NCI-H748 (cell line): ENCODE measurements around the gene CFHR2.
"Not testable (repeated sequence)": the region's sequence is repeated elsewhere in the genome, so short reads cannot be mapped to it uniquely, and the experiment has no call there.

Experiments
- DNase-seq: peaks from one replicate; lab custom pipeline; 2025; ENCODE audit not compliant: unreplicated experiment; lab: John Stamatoyannopoulos, UW

Gene CFHR2

DNA sequence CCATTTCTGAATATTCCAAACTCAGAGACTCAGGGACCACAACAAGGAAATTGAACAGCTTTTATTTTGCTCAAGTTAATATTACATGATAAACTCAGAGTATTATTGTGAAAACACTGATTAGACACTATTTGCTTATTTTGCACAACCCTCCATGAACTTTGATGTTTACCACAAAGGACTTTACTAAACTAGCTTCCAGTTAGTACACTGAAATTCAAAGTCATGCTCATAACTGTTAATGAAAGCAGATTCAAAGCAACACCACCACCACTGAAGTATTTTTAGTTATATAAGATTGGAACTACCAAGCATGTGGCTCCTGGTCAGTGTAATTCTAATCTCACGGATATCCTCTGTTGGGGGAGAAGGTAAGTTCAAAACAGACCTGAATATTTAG, at the start of gene CFHR2:
TSS of gene CFHR2 (plus strand) at position 171 of the 400 bp plus-strand sequence. CDS start at position 314, 143 bp downstream.
- DNase-seq: not testable (repeated sequence)

DNA sequence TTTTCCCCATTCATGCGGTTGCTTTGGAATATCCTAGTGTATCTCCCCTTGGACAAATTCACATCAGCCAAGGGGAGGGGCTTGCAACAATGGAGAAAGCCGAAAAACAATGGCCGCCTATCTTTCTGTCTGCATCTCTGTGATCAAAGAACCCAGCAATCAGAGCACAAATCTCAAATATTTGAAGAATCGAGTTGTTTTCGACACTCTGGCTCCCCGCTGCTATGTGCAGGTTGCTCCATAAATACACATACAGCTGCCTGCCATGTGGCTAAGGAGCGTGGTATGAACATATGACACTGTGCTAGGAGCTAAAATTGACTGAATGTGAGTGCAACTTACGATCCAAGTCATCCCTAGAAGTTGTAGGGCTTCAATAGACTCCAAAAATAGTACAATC, 47.2 kb upstream of the CFHR2 start:
- DNase-seq: peak; percentile 88

GRCh38 chr1:196897158-196897828, 46.2 kb upstream of the CFHR2 start:
- DNase-seq: peak; percentile 83

DNA sequence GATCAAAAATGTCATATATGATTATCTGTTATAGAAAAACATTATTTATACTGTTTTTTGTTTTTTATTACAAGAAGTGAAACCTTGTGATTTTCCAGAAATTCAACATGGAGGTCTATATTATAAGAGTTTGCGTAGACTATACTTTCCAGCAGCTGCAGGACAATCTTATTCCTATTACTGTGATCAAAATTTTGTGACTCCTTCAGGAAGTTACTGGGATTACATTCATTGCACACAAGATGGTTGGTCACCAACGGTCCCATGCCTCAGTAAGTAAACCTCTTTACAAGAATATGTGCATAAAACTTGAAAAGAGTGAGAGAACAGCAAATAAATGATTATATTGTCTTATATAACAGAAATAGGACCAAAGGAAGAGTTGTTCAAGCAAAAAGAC, 41.2 kb upstream of the CFHR2 start:
- DNase-seq: no peak

DNA sequence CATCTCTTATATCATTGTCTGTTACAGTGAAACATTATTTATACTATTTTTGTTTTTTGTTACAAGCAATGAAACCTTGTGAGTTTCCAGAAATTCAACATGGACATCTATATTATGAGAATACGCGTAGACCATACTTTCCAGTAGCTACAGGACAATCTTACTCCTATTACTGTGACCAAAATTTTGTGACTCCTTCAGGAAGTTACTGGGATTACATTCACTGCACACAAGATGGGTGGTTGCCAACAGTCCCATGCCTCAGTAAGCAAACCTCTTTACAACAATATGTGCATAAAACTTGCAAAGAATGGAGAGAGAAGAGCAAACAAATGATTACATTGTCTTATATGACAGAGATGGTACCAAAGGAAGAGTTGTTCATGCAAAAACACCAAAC, 33.3 kb upstream of the CFHR2 start:
- peak; percentile 15 for DNase-seq

GRCh38 chr1:196912283-196912682, 31.3 kb upstream of the CFHR2 start:
- not testable (repeated sequence) for DNase-seq

DNA sequence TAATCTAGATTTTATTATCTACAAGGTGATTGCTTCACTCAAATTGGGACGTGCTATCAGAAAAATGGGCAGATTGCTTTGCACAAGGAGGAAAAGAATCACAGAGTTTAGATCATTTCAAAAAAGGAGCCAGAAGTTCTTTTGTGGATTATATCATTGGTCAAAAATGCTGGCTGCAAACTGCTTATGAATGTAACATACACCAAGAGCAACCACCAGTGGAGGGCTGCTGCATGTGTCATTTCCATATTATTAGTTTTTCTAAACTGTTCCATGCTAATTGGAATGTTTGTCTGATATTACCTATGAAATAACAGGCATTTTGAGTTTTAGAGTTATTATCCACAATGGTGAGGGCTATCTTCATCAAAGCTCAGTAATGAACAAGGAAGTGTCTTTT, 16.7 kb upstream of the CFHR2 start:
- DNase-seq: not testable (repeated sequence)

DNA sequence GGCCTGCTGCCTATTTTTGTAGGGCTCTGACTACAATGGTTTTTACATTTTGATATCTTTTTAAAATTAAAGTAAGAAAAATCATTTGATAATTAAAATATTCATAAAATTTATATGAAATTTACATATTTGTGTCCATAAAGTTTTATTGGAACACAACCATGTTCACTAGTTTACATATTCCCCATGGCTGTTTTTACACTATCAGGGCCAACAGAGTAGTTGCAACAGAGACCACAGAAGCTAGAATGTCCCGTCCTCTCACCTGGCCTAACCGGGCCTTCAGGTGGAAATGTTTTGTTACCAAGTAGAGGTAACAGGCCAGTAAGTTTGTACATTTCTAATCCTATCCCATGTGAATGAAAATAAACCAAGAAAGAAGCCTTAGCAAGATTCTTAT, 10.7 kb upstream of the CFHR2 start:
- not testable (repeated sequence) for DNase-seq

DNA sequence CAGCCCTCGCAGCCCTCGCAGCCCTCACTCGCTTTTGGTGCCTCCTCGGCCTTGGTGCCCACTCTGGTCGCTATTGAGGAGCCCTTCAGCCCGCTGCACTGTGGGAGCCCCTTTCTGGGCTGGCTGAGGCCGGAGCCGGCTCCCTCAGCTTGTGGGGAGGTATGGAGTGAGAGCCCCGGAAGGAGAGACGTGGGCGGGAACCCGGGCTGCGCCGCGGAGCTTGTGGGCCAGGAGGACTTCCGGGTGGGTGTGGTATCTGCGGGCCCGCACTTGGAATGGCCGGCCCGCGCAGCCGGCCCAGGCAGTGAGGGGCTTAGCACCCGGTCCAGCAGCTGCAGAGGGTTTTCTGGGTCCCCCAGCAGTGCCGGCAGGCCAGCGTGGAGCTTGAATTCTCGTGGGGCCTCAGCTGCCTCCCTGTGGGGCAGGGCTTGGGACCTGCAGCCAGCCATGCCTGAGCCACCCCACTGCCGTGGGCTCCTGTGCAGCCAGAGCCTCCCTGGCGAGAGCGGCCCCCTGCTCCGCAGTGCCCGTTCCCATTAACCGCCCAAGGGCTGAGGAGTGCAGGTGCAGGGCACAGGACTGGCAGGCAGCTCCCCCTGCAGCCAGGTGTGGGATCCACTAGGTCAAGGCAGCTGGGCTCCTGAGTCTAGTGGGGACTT, 9.9 kb upstream of the CFHR2 start:
- DNase-seq: peak; percentile 3

- peak; percentile 61 for DNase-seq
These were observed 2.1 kb upstream of the CFHR2 start for GRCh38 chr1:196941474-196941873.

GRCh38 chr1:196951711-196952394, 8.3 kb downstream of the CFHR2 start:
- DNase-seq: no peak

DNA sequence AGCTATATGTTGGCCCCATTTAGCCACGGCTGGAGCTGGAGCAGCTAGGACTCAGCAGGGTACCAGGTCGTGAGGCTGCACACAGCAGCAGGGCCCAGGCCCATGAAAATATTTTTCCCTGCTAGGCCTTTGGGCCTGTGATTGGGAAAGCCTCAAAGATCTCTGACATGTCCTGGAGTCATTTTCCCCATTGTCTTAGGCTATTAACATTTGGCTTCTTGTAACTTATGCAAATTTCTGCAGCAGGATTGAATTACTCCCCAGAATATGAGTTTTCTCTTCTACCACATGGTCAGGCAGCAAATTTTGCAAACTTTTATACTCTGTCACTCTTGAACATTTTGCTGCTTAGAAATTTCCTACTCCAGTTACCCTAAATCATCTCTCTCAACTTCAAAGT, 11.2 kb downstream of the CFHR2 start:
- no peak for DNase-seq

DNA sequence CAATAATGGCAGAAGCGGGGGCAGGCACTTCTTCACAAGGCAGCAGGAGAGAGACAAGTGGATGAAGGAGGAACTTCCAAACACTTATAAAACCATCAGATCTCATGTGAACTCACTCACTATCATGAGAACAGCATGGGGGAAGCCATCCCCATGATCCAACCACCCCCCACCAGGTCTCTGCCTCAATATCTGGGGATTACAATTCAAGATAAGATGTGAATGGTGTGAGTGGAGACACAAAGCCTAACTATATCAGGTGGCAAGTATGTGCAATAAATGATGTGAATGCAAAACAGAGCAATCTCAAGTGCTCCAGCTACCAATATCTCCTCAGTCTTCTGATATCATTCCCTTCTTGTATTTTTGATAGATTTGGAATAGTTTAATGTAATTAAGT, 12.4 kb downstream of the CFHR2 start:
- DNase-seq: no peak

DNA sequence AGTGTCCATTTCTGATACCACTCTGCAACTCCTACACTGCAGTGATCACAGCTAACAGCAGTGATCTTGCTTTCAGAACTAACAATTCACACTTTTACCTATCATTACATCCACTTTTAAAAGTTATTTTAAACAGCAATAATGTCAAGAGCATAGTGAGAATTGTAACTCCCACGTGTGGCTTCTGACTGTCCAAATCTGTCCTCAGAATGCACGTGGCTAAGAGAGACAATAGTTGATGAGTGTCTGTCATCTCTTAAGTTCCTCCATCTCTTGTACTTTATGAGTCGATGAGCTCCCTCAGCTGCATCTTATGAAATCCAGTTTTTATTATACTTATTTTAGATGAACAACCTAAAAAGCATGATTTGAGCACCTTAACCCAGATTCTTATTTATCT, 17.3 kb downstream of the CFHR2 start:
- DNase-seq: no peak

- no peak for DNase-seq
These were observed 26.6 kb downstream of the CFHR2 start for GRCh38 chr1:196970182-196970581.

GRCh38 chr1:196976278-196976677, 32.7 kb downstream of the CFHR2 start:
- no peak for DNase-seq

- DNase-seq: no peak
These were observed 33.7 kb downstream of the CFHR2 start, which contains the start of gene CFHR5 for GRCh38 chr1:196977278-196977677. CFHR5 (plus strand) TSS chr1:196977556; CDS start chr1:196977665, 109 bp downstream.

GRCh38 chr1:196980859-196981258, 37.3 kb downstream of the CFHR2 start:
- DNase-seq: no peak

GRCh38 chr1:196982247-196982646, 38.7 kb downstream of the CFHR2 start:
- DNase-seq: not testable (repeated sequence)

GRCh38 chr1:196991919-196992651, 48.5 kb downstream of the CFHR2 start:
- DNase-seq: peak; percentile 97

- no peak for DNase-seq
These were observed 50.4 kb downstream of the CFHR2 start for GRCh38 chr1:196993916-196994315.
